IMR-90 (cell line): ENCODE data around the gene MYO1D. TPM values are rescaled to one million over a fixed set of nuclear protein-coding genes. Genes with fewer than 3 reads are reported as not detected.

Experiments used
- ATAC-seq: fragments of 200-7000 bp; cut with Tn5 transposase; 2 replicates; pipeline ENCODE4 v1.9.1; 2020; ENCODE audit warnings: low read depth, mild to moderate bottlenecking, moderate library complexity
- BruUV-seq: library from RNA; stranded (reverse); fragments of 400-500 nt; replicated peaks from 2 replicates; lab custom pipeline; 2021; lab: Mats Ljungman, UMichigan
- CTCF ChIA-PET: fragments of 300-600 bp; formaldehyde crosslinking; extraction: SDS; loops from one replicate; lab custom pipeline; 2021; ENCODE audit warnings: antibody characterized with exemption; lab: Yijun Ruan, JAX
- POLR2A ChIA-PET: fragments of 300-600 bp; sonication (Branson Sonifier 250); formaldehyde crosslinking; loops from one replicate; lab custom pipeline; 2022; ENCODE audit warnings: antibody characterized with exemption; ENCODE audit not compliant: unreplicated experiment; lab: Charles Lee
- DNase-seq: peaks from one replicate; pipeline ENCODE4 v3.0.0; 2013
- H2AFZ ChIP-seq: replicated peaks from 2 replicates; pipeline ENCODE3; 2013; ENCODE audit warnings: low read length, mild to moderate bottlenecking; ENCODE audit not compliant: poor library complexity
- H2AK5ac ChIP-seq: 2 replicates; pipeline ENCODE4 v1.6.1; 2013; ENCODE audit warnings: low read depth, low read length, inconsistent platforms
- H2AK9ac ChIP-seq: replicated peaks from 2 replicates; pipeline ENCODE3; 2013; ENCODE audit warnings: mild to moderate bottlenecking, low read depth, low read length, moderate library complexity; ENCODE audit not compliant: poor library complexity
- H2BK120ac ChIP-seq: 2 replicates; pipeline ENCODE4 v1.6.1; 2013; ENCODE audit warnings: low read depth, low read length, inconsistent platforms
- H2BK15ac ChIP-seq: 3 replicates; pipeline ENCODE4 v1.6.1; 2013; ENCODE audit warnings: low read depth, low read length, inconsistent platforms
- H2BK20ac ChIP-seq: 2 replicates; pipeline ENCODE4 v1.6.1; 2013; ENCODE audit warnings: low read depth, mild to moderate bottlenecking, inconsistent platforms, low read length, moderate library complexity
- H2BK5ac ChIP-seq: 2 replicates; pipeline ENCODE4 v1.6.1; 2013; ENCODE audit warnings: mild to moderate bottlenecking, low read depth, low read length, inconsistent platforms; ENCODE audit not compliant: poor library complexity, severe bottlenecking
- H3K14ac ChIP-seq: replicated peaks from 2 replicates; pipeline ENCODE4 v1.6.1; 2013; ENCODE audit warnings: low read depth, low read length, inconsistent platforms
- H3K18ac ChIP-seq: 2 replicates; pipeline ENCODE4 v1.6.1; 2013; ENCODE audit warnings: low read depth, low read length, control low read depth
- H3K23ac ChIP-seq: 2 replicates; pipeline ENCODE4 v1.6.1; 2013; ENCODE audit warnings: low read depth, low read length, inconsistent platforms
- H3K27ac ChIP-seq: 2 replicates; pipeline ENCODE4 v1.5.1; 2013; ENCODE audit warnings: mild to moderate bottlenecking, control low read depth, low read length; ENCODE audit not compliant: insufficient read depth
- H3K27me3 ChIP-seq: 2 replicates; pipeline ENCODE4 v1.6.1; 2013; ENCODE audit warnings: low read length; ENCODE audit not compliant: control insufficient read depth, insufficient read depth
- H3K36me3 ChIP-seq: 2 replicates; pipeline ENCODE4 v1.6.1; 2013; ENCODE audit warnings: low read length, mixed read lengths; ENCODE audit not compliant: control insufficient read depth, insufficient read depth
- H3K4ac ChIP-seq: 2 replicates; pipeline ENCODE4 v1.6.1; 2013; ENCODE audit warnings: low read depth, low read length, inconsistent platforms
- H3K4me1 ChIP-seq: 2 replicates; pipeline ENCODE4 v1.6.1; 2013; ENCODE audit warnings: low read length, mixed read lengths; ENCODE audit not compliant: control insufficient read depth, insufficient read depth
- H3K4me2 ChIP-seq: 2 replicates; pipeline ENCODE4 v1.6.1; 2013; ENCODE audit warnings: low read depth, mild to moderate bottlenecking, control low read depth, low read length, moderate library complexity
- H3K4me3 ChIP-seq: 2 replicates; pipeline ENCODE4 v1.5.1; 2013; ENCODE audit warnings: low read depth, mild to moderate bottlenecking, control low read depth, low read length, moderate library complexity; ENCODE audit not compliant: insufficient read depth
- H3K56ac ChIP-seq: 2 replicates; pipeline ENCODE4 v1.6.1; 2013; ENCODE audit warnings: low read length, inconsistent platforms; ENCODE audit not compliant: insufficient read depth; ENCODE audit errors: extremely low read depth
- H3K79me1 ChIP-seq, 2 experiments: 2 replicates each; pipeline ENCODE4 v1.6.1; 2013; ENCODE audit warnings: low read length in 2 of 2, inconsistent platforms in 1 of 2, low read depth in 1 of 2
- H3K9ac ChIP-seq: 2 replicates; pipeline ENCODE4 v1.6.1; 2013; ENCODE audit warnings: low read depth, low read length, control low read depth
- H3K9me1 ChIP-seq: 2 replicates; pipeline ENCODE4 v1.6.1; 2013; ENCODE audit warnings: low read length, inconsistent platforms; ENCODE audit not compliant: insufficient read depth
- H3K9me3 ChIP-seq: 2 replicates; pipeline ENCODE4 v1.6.1; 2013; ENCODE audit warnings: low read length; ENCODE audit not compliant: control insufficient read depth, insufficient read depth
- H4K20me1 ChIP-seq: 2 replicates; pipeline ENCODE4 v1.6.1; 2013; ENCODE audit warnings: low read length, inconsistent platforms; ENCODE audit not compliant: insufficient read depth
- H4K5ac ChIP-seq: 2 replicates; pipeline ENCODE4 v1.6.1; 2013; ENCODE audit warnings: mild to moderate bottlenecking, low read depth, low read length, control low read depth
- H4K8ac ChIP-seq, 2 experiments: 2 replicates each; pipeline ENCODE4 v1.6.1; 2013; ENCODE audit warnings: low read depth in 2 of 2, low read length in 2 of 2, control low read depth in 1 of 2, inconsistent platforms in 1 of 2
- H4K91ac ChIP-seq: 2 replicates; pipeline ENCODE4 v1.6.1; 2013; ENCODE audit warnings: low read depth, low read length, inconsistent platforms; ENCODE audit not compliant: insufficient read depth
- CEBPB ChIP-seq: IDR thresholded peaks from 2 replicates; pipeline ENCODE4 v1.6.1; 2012; ENCODE audit warnings: low read depth, low read length, improper control_type of control experiment
- CHD1 ChIP-seq: IDR thresholded peaks from 2 replicates; pipeline ENCODE4 v1.6.1; 2012; ENCODE audit warnings: low read depth, low read length, improper control_type of control experiment
- FOS ChIP-seq: fragments of 150-350 bp; IDR thresholded peaks from 2 replicates; pipeline ENCODE4 v1.6.1; 2016; ENCODE audit warnings: low read depth, low read length
- MAZ ChIP-seq: IDR thresholded peaks from 2 replicates; pipeline ENCODE4 v1.6.1; 2012; ENCODE audit warnings: low read depth, mild to moderate bottlenecking, low read length, improper control_type of control experiment, moderate library complexity, borderline replicate concordance
- MXI1 ChIP-seq: IDR thresholded peaks from 2 replicates; pipeline ENCODE4 v1.6.1; 2012; ENCODE audit warnings: low read depth, mild to moderate bottlenecking, low read length, moderate library complexity, borderline replicate concordance
- NFE2L2 ChIP-seq: fragments of 150-350 bp; IDR thresholded peaks from 2 replicates; pipeline ENCODE4 v1.6.1; 2016; ENCODE audit warnings: low read depth, mild to moderate bottlenecking, low read length
- POLR2A ChIP-seq: IDR thresholded peaks from 2 replicates; pipeline ENCODE4 v1.6.1; 2012; ENCODE audit warnings: mild to moderate bottlenecking, low read depth, low read length
- RCOR1 ChIP-seq: IDR thresholded peaks from 2 replicates; pipeline ENCODE4 v1.6.1; 2012; ENCODE audit warnings: mild to moderate bottlenecking, low read length, improper control_type of control experiment; ENCODE audit not compliant: insufficient replicate concordance
- SMC3 ChIP-seq: fragments of 150-350 bp; IDR thresholded peaks from 2 replicates; pipeline ENCODE4 v1.6.1; 2016; ENCODE audit warnings: low read depth, mild to moderate bottlenecking, antibody characterized with exemption, low read length, moderate library complexity
- WGBS, 2 experiments: methylation state at CpG; one replicate each; pipeline versions ENCODE4 v1.1.5 to v1.1.7; 2013; ENCODE audit warnings: missing lambda C conversion rate in 2 of 2; ENCODE audit not compliant: insufficient read length in 1 of 2; ENCODE audit errors: extremely low coverage in 2 of 2; 5-methylcytosine and 5-hydroxymethylcytosine counted together
- dilution Hi-C: fragments of 300-500 bp; cut with HindIII; formaldehyde crosslinking; loops from one replicate; pipeline ENCODE4 v1.14.3; 2018; ENCODE audit warnings: low sequenced_read_pairs; ENCODE audit not compliant: unreplicated experiment
- in situ Hi-C: fragments of 300-500 bp; cut with MboI; formaldehyde crosslinking; loops from 3 replicates; pipeline ENCODE4 v1.14.3; 2019; ENCODE audit warnings: low sequenced_read_pairs, inconsistent platforms, mixed read lengths
- intact Hi-C: fragments of 100-400 bp; cut with micrococcal nuclease; formaldehyde crosslinking; loops from 2 replicates; pipeline ENCODE4 v1.10.0; 2022
- polyA plus RNA-seq, 3 experiments: library from polyadenylated mRNA; depleted of rRNA; stranded (reverse); fragments of >200 nt; gene quantifications; 2 replicates each; pipeline ENCODE4 v1.2.3, GENCODE V29; 2012; ENCODE audit warnings: low replicate concordance in 1 of 3
- total RNA-seq: library from RNA; depleted of rRNA; stranded (reverse); fragments of >200 nt; gene quantifications from 2 replicates; pipeline ENCODE4 v1.2.3, GENCODE V29; 2012
- TF ChIP-seq, protein P1 (sequence below): fragments of 150-350 bp; IDR thresholded peaks from 2 replicates; pipeline ENCODE4 v1.6.1; 2017; ENCODE audit warnings: mild to moderate bottlenecking, antibody characterized with exemption, low read length, low read depth
- TF ChIP-seq, protein P2 (sequence below): conservative IDR thresholded peaks from 2 replicates; pipeline ENCODE4 v1.5.1; 2012; ENCODE audit warnings: mild to moderate bottlenecking, low read depth, low read length, improper control_type of control experiment
- TF ChIP-seq, protein P3 (sequence below): fragments of 150-350 bp; IDR thresholded peaks from 2 replicates; pipeline ENCODE4 v1.6.1; 2016; ENCODE audit warnings: low read depth, mild to moderate bottlenecking, low read length, moderate library complexity, borderline replicate concordance

Gene MYO1D
- total and polyA plus RNA-seq, 2 of the 4 experiments (the other 2 are of a cell fraction) = 0.63 to 0.90 TPM

DNA sequence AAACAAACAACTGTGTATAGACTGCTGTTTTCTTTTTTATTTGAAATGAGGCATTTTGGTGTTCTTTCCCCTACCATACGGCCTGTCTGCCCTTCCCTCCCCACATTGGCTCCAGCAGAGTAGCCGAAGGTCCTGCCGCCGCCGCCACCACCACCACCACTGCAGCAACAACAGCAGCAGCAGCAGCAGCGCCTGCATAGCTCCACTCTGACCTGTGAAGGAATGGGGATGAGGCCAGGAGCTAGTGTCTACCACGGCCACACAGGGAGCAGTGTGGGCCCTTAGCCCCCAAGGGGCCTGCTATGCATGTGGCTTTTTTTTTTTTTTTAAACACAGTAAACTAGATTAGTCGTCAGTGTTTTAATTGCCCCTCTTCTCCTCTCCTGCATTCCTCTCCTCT, 395.7 kb downstream of the MYO1D start:
- H2AK9ac ChIP-seq = no peak overlapping the region
- no peak overlapping the region for H2BK5ac ChIP-seq
- dilution Hi-C loops (no loop called here), in situ Hi-C loops (loop anchor here (25.0 kb wide), 1 partner anchor 281 kb away; no protein-coding TSS in a partner anchor), intact Hi-C loops (no loop called here)
- H4K8ac ChIP-seq = no peak overlapping the region
- H3K27ac ChIP-seq = no peak overlapping the region
- peaks cover 49% of the 10 kb centered on the region for H3K36me3 ChIP-seq
- no peaks in the 10 kb centered on the region for H3K27me3 ChIP-seq
- H2AK5ac ChIP-seq = no peak overlapping the region
- H3K14ac ChIP-seq = no peak overlapping the region
- H4K91ac ChIP-seq = no peak overlapping the region
- no peaks in the 10 kb centered on the region for H4K20me1 ChIP-seq
- peaks cover 1% of the 10 kb centered on the region; the same call in 1 of the 2 replicates for H3K4me1 ChIP-seq
- H3K9me3 ChIP-seq = no peaks in the 10 kb centered on the region
- H2BK120ac ChIP-seq = no peak overlapping the region
- H3K4me2 ChIP-seq = no peak overlapping the region
- no TSS peak for BruUV-seq
- H2BK15ac ChIP-seq = no peak overlapping the region
- H2BK20ac ChIP-seq = no peak overlapping the region
- DNase-seq = no peak
- POLR2A ChIA-PET = no interaction called here
- WGBS, 2 experiments = no CpG with 5 or more reads among the region's 8 CpGs
- no peak overlapping the region for H3K18ac ChIP-seq
- no peaks in the 10 kb centered on the region for H3K9me1 ChIP-seq
- H3K4ac ChIP-seq = no peak overlapping the region
- no peak for ATAC-seq
- H3K56ac ChIP-seq = no peak overlapping the region
- H3K9ac ChIP-seq = no peak overlapping the region
- no peak overlapping the region for H2AFZ ChIP-seq
- no peak overlapping the region for H3K23ac ChIP-seq
- H4K5ac ChIP-seq = no peak overlapping the region
- TF ChIP-seq, protein P1, sequence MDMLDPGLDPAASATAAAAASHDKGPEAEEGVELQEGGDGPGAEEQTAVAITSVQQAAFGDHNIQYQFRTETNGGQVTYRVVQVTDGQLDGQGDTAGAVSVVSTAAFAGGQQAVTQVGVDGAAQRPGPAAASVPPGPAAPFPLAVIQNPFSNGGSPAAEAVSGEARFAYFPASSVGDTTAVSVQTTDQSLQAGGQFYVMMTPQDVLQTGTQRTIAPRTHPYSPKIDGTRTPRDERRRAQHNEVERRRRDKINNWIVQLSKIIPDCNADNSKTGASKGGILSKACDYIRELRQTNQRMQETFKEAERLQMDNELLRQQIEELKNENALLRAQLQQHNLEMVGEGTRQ = no peak
- TF ChIP-seq, protein P2, sequence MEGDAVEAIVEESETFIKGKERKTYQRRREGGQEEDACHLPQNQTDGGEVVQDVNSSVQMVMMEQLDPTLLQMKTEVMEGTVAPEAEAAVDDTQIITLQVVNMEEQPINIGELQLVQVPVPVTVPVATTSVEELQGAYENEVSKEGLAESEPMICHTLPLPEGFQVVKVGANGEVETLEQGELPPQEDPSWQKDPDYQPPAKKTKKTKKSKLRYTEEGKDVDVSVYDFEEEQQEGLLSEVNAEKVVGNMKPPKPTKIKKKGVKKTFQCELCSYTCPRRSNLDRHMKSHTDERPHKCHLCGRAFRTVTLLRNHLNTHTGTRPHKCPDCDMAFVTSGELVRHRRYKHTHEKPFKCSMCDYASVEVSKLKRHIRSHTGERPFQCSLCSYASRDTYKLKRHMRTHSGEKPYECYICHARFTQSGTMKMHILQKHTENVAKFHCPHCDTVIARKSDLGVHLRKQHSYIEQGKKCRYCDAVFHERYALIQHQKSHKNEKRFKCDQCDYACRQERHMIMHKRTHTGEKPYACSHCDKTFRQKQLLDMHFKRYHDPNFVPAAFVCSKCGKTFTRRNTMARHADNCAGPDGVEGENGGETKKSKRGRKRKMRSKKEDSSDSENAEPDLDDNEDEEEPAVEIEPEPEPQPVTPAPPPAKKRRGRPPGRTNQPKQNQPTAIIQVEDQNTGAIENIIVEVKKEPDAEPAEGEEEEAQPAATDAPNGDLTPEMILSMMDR = no peak
- TF ChIP-seq CEBPB = no peak
- TF ChIP-seq FOS = no peak
- no peak for TF ChIP-seq RCOR1
- TF ChIP-seq POLR2A = no peak
- no peak for TF ChIP-seq NFE2L2
- no peak for TF ChIP-seq CHD1
- TF ChIP-seq SMC3 = no peak
- TF ChIP-seq, protein P3, sequence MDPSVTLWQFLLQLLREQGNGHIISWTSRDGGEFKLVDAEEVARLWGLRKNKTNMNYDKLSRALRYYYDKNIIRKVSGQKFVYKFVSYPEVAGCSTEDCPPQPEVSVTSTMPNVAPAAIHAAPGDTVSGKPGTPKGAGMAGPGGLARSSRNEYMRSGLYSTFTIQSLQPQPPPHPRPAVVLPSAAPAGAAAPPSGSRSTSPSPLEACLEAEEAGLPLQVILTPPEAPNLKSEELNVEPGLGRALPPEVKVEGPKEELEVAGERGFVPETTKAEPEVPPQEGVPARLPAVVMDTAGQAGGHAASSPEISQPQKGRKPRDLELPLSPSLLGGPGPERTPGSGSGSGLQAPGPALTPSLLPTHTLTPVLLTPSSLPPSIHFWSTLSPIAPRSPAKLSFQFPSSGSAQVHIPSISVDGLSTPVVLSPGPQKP = no peak
- no peak for TF ChIP-seq MXI1
- TF ChIP-seq MAZ = no peak
- CTCF ChIA-PET = interaction anchor here (1.1 kb wide), 1 partner anchor 37 kb away, joined by 3 read pairs; no protein-coding TSS in a partner anchor
- no peaks in the 10 kb centered on the region for H3K79me1 ChIP-seq
- H3K4me3 ChIP-seq = no peak overlapping the region
